ENCODE measurements around the gene OLFML1.

Gene OLFML1

DNA sequence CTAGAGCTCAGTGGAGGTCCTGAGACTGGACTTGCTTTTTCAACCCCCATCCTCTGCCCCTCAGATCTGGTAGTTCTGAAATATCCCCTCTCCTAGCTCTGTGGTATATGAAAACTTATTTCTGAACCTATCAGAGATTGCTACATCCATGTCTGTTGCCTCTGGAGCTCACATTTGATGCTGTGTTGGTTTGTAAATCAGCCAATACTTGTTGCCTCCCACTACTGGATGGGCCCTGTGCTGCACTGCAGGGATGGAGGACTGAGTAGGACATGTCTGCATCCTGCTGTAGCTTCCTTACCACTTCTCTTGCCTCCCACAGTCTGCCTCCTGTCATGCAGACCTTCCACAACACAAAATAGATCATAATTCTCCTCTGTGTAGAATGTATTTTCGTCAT is 5.2 kb downstream of the OLFML1 start:
- H3K27ac ChIP-seq (ENCODE audit: insufficient read depth, low read depth, low read length, poor library complexity, severe bottlenecking), result no peak overlapping the region
- H3K9me3 ChIP-seq (ENCODE audit: control insufficient read depth, low read length), result no peaks in the 10 kb centered on the region
- H3K36me3 ChIP-seq (ENCODE audit: control insufficient read depth, insufficient read depth, low read length), result no peaks in the 10 kb centered on the region
- no peak overlapping the region for H3K4me3 ChIP-seq (ENCODE audit: insufficient read depth, low read depth, low read length)
- H3K4me1 ChIP-seq (ENCODE audit: control insufficient read depth, insufficient read depth, low read length), result no peaks in the 10 kb centered on the region
- WGBS, 2 experiments, result 88 to 95% methylated on average over 1 of the region's 1 CpG
- no peaks in the 10 kb centered on the region for H3K27me3 ChIP-seq (ENCODE audit: control insufficient read depth, insufficient read depth, low read length, poor library complexity, severe bottlenecking)

DNA sequence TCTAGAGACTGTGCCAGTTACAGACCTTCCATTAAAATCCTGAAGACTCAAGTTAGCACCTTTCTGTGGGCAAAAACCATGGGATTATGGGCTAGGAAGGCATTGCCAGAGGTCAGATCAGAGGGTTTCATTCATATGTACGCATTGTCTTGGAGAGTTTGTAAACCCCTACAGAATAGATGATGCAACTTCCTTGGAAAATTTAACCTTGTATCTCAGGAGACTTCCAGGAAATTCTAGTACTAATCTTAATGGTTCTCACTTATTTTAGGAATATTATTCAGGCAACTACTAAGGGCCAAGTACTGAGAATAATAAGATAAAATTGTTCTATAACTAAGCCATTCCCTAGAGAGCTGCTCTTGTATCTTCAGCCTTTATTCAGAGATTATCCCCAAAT is 6.9 kb downstream of the OLFML1 start:
- Histone ChIP-seq H3K27me3 (ENCODE audit: control insufficient read depth, insufficient read depth, low read length, poor library complexity, severe bottlenecking) (no peaks in the 10 kb centered on the region), H3K9me3 (ENCODE audit: control insufficient read depth, low read length) (no peaks in the 10 kb centered on the region), H3K36me3 (ENCODE audit: control insufficient read depth, insufficient read depth, low read length) (no peaks in the 10 kb centered on the region), H3K4me3 (ENCODE audit: insufficient read depth, low read depth, low read length) (no peak overlapping the region), H3K27ac (ENCODE audit: insufficient read depth, low read depth, low read length, poor library complexity, severe bottlenecking) (no peak overlapping the region), H3K4me1 (ENCODE audit: control insufficient read depth, insufficient read depth, low read length) (no peaks in the 10 kb centered on the region)
- 75 to 95% methylated on average over 1 of the region's 1 CpG for WGBS, 2 experiments

DNA sequence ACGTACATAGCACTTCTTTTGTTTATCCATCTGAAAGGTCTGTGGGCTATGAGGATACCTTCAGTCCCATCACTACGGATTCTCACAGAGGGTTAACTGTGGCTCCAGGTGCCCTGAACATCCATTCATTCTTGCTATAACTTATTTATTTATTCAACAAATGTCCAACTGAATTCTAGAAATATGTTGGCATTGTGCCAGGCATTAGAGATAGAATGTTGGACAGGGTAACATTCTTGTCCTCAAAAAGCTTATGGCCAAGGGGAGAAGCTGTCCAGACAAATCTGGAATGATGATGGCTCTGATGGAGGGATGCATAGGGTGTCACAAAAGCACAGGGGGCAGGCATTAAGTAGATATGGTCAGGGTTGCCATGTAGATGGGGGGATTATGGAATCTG is 8.4 kb downstream of the OLFML1 start:
- Histone ChIP-seq H3K27ac (ENCODE audit: insufficient read depth, low read depth, low read length, poor library complexity, severe bottlenecking) (no peak overlapping the region), H3K9me3 (ENCODE audit: control insufficient read depth, low read length) (no peaks in the 10 kb centered on the region), H3K36me3 (ENCODE audit: control insufficient read depth, insufficient read depth, low read length) (no peaks in the 10 kb centered on the region), H3K27me3 (ENCODE audit: control insufficient read depth, insufficient read depth, low read length, poor library complexity, severe bottlenecking) (no peaks in the 10 kb centered on the region), H3K4me3 (ENCODE audit: insufficient read depth, low read depth, low read length) (no peak overlapping the region), H3K4me1 (ENCODE audit: control insufficient read depth, insufficient read depth, low read length) (no peaks in the 10 kb centered on the region)
- WGBS, 2 experiments, result 91 to 95% methylated on average over 2 of the region's 2 CpGs

DNA sequence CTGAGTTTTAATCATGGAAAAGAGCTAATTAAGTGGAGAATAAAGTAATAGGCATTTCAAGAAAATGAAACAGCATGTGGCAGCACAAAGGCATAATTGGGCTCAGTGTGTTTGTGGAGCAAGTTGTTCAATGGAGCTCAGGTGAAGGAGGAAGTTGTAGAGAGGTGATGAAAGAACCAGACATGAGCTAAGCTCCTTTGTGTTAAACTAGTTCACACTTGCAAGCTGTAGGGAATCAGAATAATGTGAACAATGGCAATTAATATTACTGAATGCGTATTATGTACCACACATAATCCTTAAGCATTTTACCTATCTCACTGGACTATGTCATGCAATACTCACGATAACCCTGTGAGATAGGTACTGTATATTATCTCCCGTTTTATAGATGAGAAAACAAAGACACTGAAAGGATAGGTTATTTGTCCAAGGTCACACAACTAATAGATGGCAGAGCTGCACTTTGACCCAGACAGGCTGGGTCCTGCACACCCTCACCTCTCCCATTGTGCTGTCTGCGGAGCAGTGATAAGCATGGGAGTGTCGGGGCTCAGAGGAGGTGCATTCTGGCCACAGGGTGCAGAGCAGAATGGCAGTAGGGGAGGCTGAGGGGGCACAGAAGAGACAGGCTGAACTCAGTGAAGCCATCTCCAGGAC is 8.9 kb downstream of the OLFML1 start:
- 96 to 99% methylated on average over 4 to 5 of the region's 5 CpGs for WGBS, 2 experiments
- H3K9me3 ChIP-seq (ENCODE audit: control insufficient read depth, low read length), result no peaks in the 10 kb centered on the region
- no peak overlapping the region for H3K4me3 ChIP-seq (ENCODE audit: insufficient read depth, low read depth, low read length)
- no peaks in the 10 kb centered on the region for H3K36me3 ChIP-seq (ENCODE audit: control insufficient read depth, insufficient read depth, low read length)
- H3K27ac ChIP-seq (ENCODE audit: insufficient read depth, low read depth, low read length, poor library complexity, severe bottlenecking), result no peak overlapping the region
- peaks cover 2% of the 10 kb centered on the region for H3K4me1 ChIP-seq (ENCODE audit: control insufficient read depth, insufficient read depth, low read length)
- H3K27me3 ChIP-seq (ENCODE audit: control insufficient read depth, insufficient read depth, low read length, poor library complexity, severe bottlenecking), result no peaks in the 10 kb centered on the region

DNA sequence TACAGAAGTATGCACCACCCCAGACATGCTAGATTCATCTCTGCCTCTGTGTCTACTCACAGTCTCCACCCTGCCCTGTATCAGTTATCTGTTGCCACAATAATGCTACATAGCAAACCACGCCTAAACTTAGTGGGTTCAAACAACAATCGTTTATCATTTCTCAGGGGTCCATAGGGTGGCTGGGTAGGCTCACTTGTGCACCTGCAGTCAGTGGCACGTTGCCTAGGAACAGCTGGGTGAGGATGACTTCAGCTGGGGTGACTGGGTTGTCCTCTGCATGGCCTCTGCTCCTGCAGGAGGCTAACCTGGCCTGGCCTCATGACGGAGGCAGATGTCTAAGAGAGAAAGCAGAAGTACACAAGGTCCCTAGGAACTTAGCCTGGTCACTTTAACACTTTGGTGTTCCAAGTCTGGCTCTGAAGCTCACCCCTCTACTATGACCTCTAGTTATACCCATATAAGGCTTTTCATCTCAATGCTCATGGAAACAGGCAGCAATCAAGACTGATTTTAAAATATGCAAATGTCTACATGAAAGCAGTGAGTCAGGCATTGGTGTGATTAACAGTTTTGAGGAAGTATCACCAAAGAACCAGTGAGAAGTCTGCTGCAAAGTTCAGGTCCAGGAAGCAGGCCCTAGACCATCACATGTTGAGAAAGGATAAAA is 10.7 kb downstream of the OLFML1 start:
- no peaks in the 10 kb centered on the region for H3K36me3 ChIP-seq (ENCODE audit: control insufficient read depth, insufficient read depth, low read length)
- peaks cover 3% of the 10 kb centered on the region for H3K4me1 ChIP-seq (ENCODE audit: control insufficient read depth, insufficient read depth, low read length)
- no peak overlapping the region for H3K4me3 ChIP-seq (ENCODE audit: insufficient read depth, low read depth, low read length)
- no peaks in the 10 kb centered on the region for H3K27me3 ChIP-seq (ENCODE audit: control insufficient read depth, insufficient read depth, low read length, poor library complexity, severe bottlenecking)
- WGBS, 2 experiments, result 94 to 96% methylated on average over 4 of the region's 4 CpGs
- no peak overlapping the region for H3K27ac ChIP-seq (ENCODE audit: insufficient read depth, low read depth, low read length, poor library complexity, severe bottlenecking)
- H3K9me3 ChIP-seq (ENCODE audit: control insufficient read depth, low read length), result no peaks in the 10 kb centered on the region

DNA sequence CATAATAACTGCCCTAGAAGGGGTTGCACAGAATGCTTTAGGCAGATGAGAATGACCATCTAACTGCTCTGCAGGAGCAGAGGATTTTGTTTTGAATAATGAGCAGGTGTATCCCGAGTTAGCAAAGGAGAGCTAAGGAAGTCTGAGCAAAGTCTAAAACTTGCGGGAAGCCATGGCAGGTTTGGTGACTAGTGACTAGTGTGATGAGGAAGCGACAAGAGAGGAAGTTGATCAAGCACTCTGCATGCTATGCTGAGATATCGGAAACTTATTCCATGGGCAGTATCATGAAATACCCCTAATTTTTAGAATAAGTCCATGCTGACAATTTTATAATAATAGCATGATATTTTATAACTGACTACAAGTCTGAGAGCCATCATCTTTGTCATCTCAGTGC is 12.9 kb downstream of the OLFML1 start:
- no peaks in the 10 kb centered on the region for H3K36me3 ChIP-seq (ENCODE audit: control insufficient read depth, insufficient read depth, low read length)
- WGBS, 2 experiments, result 91 to 95% methylated on average over 4 of the region's 4 CpGs
- no peak overlapping the region for H3K27ac ChIP-seq (ENCODE audit: insufficient read depth, low read depth, low read length, poor library complexity, severe bottlenecking)
- H3K4me3 ChIP-seq (ENCODE audit: insufficient read depth, low read depth, low read length), result no peak overlapping the region
- peaks cover 3% of the 10 kb centered on the region for H3K4me1 ChIP-seq (ENCODE audit: control insufficient read depth, insufficient read depth, low read length)
- no peaks in the 10 kb centered on the region for H3K9me3 ChIP-seq (ENCODE audit: control insufficient read depth, low read length)
- H3K27me3 ChIP-seq (ENCODE audit: control insufficient read depth, insufficient read depth, low read length, poor library complexity, severe bottlenecking), result no peaks in the 10 kb centered on the region

DNA sequence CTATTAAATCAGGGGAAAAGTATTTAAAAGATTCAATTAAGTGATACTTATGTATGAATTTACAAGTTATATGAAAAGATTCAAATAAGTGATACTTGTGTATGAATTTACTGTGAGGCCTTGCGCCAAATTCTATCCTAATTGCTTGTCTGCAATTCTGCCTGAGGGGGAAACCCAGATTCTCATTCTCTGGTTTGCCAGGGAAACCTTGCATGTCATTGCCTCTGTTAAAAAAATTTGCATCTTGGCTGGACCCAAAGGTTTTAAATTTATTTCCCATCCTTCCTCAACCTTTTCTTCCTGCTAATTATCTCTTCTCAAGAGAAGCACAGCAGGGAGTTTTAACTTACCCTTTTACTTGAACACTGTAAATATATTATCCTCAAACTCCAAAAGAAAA is 13.8 kb downstream of the OLFML1 start:
- Histone ChIP-seq H3K4me1 (ENCODE audit: control insufficient read depth, insufficient read depth, low read length) (peaks cover 3% of the 10 kb centered on the region), H3K36me3 (ENCODE audit: control insufficient read depth, insufficient read depth, low read length) (no peaks in the 10 kb centered on the region), H3K9me3 (ENCODE audit: control insufficient read depth, low read length) (no peaks in the 10 kb centered on the region), H3K27me3 (ENCODE audit: control insufficient read depth, insufficient read depth, low read length, poor library complexity, severe bottlenecking) (no peaks in the 10 kb centered on the region), H3K27ac (ENCODE audit: insufficient read depth, low read depth, low read length, poor library complexity, severe bottlenecking) (no peak overlapping the region), H3K4me3 (ENCODE audit: insufficient read depth, low read depth, low read length) (no peak overlapping the region)
- 86 to 87% methylated on average over 1 of the region's 1 CpG for WGBS, 2 experiments

DNA sequence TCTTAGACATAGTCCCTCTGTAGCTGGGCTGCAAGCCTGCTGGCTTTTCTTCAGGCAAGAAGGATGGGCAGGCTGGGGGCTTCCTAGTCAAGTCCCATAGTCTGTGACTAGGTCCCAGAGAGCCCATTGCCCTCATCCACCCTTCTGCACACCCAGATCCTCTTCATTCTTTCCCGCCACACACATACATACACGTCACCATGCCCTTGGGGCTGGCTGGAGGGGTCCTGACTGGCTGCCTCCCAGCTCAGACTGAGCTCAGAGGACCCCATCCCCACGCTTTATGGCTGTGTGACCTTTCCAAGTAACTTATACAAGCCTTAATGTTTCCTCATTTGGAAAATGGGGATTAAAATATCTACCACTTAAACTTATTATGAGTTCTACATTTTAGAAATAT is 14.9 kb downstream of the OLFML1 start:
- no peak overlapping the region for H3K4me3 ChIP-seq (ENCODE audit: insufficient read depth, low read depth, low read length)
- WGBS, 2 experiments, result 85% methylated on average over 3 of the region's 3 CpGs
- H3K4me1 ChIP-seq (ENCODE audit: control insufficient read depth, insufficient read depth, low read length), result peaks cover 3% of the 10 kb centered on the region
- no peaks in the 10 kb centered on the region for H3K27me3 ChIP-seq (ENCODE audit: control insufficient read depth, insufficient read depth, low read length, poor library complexity, severe bottlenecking)
- H3K27ac ChIP-seq (ENCODE audit: insufficient read depth, low read depth, low read length, poor library complexity, severe bottlenecking), result no peak overlapping the region
- no peaks in the 10 kb centered on the region for H3K36me3 ChIP-seq (ENCODE audit: control insufficient read depth, insufficient read depth, low read length)
- no peaks in the 10 kb centered on the region for H3K9me3 ChIP-seq (ENCODE audit: control insufficient read depth, low read length)

DNA sequence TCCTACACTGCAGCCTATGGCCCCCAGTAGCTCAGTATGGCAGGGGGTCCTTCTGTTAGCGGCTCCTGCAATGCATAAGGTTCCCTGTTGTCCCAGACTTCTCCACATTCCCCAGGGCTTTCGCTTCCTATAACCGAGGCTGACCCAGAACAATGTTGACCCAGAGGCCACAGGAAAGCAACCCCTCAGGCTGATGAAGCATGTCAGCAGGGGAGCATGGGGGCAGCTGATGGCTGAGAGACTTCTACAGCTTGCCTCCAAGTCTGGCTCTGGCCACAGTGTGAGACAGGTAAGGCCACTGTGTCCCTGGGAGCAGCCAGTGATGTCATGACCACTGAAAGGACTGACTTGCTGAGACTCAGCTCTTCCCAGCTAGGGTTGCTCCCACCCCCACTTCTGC is 15.9 kb downstream of the OLFML1 start:
- Histone ChIP-seq H3K27me3 (ENCODE audit: control insufficient read depth, insufficient read depth, low read length, poor library complexity, severe bottlenecking) (no peaks in the 10 kb centered on the region), H3K27ac (ENCODE audit: insufficient read depth, low read depth, low read length, poor library complexity, severe bottlenecking) (no peak overlapping the region), H3K4me3 (ENCODE audit: insufficient read depth, low read depth, low read length) (no peak overlapping the region), H3K9me3 (ENCODE audit: control insufficient read depth, low read length) (no peaks in the 10 kb centered on the region), H3K4me1 (ENCODE audit: control insufficient read depth, insufficient read depth, low read length) (peaks cover 3% of the 10 kb centered on the region), H3K36me3 (ENCODE audit: control insufficient read depth, insufficient read depth, low read length) (no peaks in the 10 kb centered on the region)
- 69 to 75% methylated on average over 3 of the region's 3 CpGs for WGBS, 2 experiments

DNA sequence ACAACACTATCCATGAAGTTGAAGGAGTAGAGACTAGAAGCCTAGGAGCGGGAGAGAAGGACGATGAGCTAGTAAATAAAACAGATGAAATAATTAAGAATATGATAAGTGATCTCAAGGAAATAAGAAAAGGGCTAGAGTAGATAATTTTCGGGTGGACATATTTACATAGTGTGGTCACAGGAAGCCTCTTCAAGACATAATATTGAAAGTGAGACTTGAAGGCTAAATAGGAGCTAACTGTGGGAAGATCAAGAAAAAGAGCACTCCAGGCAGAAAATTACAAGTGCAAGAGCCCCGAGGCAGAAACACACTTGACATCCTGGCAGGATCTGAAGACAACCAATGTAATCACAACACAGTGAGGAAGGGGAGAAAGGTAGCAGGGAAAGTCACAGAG is 16.6 kb downstream of the OLFML1 start:
- H3K27me3 ChIP-seq (ENCODE audit: control insufficient read depth, insufficient read depth, low read length, poor library complexity, severe bottlenecking), result no peaks in the 10 kb centered on the region
- H3K4me1 ChIP-seq (ENCODE audit: control insufficient read depth, insufficient read depth, low read length), result peaks cover 3% of the 10 kb centered on the region
- H3K9me3 ChIP-seq (ENCODE audit: control insufficient read depth, low read length), result no peaks in the 10 kb centered on the region
- 91 to 92% methylated on average over 4 of the region's 4 CpGs for WGBS, 2 experiments
- H3K4me3 ChIP-seq (ENCODE audit: insufficient read depth, low read depth, low read length), result no peak overlapping the region
- no peaks in the 10 kb centered on the region for H3K36me3 ChIP-seq (ENCODE audit: control insufficient read depth, insufficient read depth, low read length)
- H3K27ac ChIP-seq (ENCODE audit: insufficient read depth, low read depth, low read length, poor library complexity, severe bottlenecking), result no peak overlapping the region
